Hippocampal formation (tissue), 2 donors: ENCODE data around the gene WDR3.

Source experiments
- DNase-seq, 2 donors: peaks; one replicate each; lab custom pipeline; 2025; lab: John Stamatoyannopoulos, UW

Gene WDR3

DNA sequence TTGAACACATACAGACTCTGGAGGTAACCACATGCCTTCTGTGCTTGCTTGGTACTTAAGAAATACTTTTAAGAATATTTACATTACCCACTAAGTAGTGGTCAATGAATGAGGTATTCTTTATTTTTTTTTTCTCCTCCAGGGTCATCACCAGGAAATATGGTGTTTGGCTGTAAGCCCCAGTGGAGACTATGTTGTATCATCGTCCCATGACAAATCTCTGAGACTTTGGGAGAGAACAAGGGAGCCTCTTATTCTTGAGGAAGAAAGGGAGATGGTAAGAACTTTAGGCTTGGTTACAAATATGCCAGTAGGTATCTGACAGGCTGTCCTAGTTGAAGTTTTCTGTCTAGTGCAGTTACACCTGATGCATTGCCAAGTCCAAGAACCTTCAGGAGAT, 22.8 kb downstream of the WDR3 start:
- no peak for DNase-seq

GRCh38 chr1:117959364-117959763, 29.8 kb downstream of the WDR3 start:
- DNase-seq: no peak

DNA sequence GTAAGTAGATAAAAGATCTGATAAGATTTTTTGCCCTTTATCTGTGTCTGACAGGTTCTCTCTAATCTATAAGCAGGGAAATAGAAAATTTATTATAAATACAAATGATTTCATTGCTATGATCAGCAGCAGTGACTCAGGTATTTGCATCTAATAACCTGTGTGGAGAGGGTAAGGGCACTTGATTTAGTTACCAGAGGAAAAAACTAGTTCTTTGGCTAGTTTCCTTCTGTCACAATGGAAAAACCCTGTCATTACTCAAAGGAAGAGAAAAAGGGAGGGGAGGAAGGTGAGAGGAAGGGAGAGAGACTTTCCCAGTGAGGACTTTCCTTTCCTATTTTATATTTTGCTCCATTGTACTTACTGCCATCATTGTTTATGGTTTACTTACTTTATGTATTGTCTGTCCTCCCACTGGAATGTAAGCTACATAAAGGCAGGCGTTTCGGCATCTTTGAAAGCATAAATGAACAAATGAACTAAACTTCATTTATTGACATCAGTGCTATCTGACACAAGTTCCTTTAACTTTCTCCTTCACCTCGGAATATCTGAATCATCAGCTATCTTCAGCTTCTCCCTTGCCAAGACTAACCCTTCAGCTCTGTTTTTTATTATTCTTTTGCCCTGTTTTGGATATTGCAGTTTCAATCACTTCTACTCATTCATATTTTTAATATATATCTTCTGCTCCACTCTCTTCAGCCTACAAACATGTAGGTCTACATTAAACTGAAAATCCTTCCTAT, 34.9 kb downstream of the WDR3 start:
- DNase-seq: no peak

DNA sequence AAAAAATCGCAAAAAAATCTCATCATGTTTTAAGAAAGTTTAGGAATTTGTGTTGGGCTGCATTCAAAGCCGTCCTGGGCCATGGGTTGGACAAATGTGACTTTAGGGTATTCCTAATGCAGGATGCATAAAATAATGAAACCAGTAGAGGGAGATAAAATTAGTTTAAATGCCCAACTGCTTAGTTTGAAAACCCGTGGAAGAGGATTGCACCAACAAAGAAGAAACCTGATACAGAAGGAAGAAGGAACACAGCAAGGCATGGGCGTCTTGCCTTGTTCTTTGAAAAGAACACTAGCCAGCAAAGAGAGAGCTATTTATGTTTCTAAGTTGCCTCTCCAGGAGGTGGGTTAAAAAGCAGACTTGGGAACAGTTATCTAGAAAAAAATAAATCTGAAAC, 37.9 kb downstream of the WDR3 start:
- peak in 1 of 2 donors; percentile 37 for DNase-seq

- DNase-seq: no peak
Measured at GRCh38 chr1:117967881-117968280, 38.3 kb downstream of the WDR3 start.

DNA sequence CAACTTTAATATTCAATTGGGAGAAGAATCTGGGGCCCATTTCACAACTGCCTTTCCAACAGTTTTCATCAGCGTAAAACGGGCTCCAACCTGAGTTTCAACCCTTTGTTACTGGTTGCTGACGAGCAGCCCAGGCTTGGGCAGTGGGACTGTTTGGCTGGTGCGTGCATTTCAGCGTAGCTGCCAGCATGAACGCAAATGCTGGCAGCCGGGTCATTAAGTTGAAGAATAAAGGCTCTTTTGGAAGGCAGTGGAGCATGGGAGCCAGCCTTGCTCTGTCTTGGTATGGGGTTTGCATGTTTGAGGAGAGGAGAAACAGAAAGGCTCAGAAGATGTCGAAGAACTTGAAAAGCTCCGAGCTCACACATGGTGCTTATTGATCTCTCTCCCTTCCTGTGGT, 40.7 kb downstream of the WDR3 start:
- no peak for DNase-seq

DNA sequence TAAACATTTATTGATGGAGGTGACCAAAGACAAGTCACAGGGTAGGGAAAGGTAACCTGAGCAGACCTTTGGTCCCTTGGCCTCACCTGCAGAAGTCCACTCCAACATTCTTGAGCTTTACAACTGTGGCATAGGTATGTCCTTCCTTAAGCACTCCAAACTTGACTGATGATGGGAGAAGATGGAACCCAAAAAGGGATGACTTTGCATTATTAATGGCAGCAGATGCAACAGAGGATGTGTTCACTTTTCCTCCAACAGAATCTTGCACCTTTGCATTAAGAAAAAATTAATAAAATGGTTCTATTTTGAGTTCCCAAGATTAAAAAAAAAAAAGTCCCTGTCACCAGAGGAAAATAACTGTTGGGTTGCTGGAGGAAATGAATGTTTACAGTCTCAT, 42.2 kb downstream of the WDR3 start:
- no peak for DNase-seq

DNA sequence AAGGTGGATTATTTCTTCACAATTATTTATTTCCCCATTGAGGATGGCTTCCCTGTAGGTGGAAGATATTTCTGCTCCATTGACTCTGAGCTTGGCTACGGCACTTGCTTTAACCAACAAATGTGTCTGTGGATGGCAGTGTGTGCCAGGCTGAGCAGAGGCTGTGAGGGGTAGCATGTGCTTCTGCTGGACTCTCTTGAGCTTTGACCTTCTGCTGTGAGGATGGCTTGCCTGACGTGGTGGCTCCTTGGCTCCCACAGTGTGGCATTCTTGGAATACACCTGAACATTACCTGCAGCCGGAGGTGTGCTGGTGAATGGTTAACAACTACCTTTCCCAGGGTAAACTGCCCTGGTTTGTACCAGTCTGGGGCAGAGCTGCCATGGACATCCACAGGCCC, 46.8 kb downstream of the WDR3 start:
- no peak for DNase-seq

- no peak for DNase-seq
Measured at GRCh38 chr1:117981455-117982192, 52.1 kb downstream of the WDR3 start.

- no peak for DNase-seq
Measured at GRCh38 chr1:117985239-117985638, 55.7 kb downstream of the WDR3 start.

GRCh38 chr1:117985973-117986372, 56.4 kb downstream of the WDR3 start:
- DNase-seq: no peak

GRCh38 chr1:118004312-118004711, 74.8 kb downstream of the WDR3 start:
- no peak for DNase-seq

DNA sequence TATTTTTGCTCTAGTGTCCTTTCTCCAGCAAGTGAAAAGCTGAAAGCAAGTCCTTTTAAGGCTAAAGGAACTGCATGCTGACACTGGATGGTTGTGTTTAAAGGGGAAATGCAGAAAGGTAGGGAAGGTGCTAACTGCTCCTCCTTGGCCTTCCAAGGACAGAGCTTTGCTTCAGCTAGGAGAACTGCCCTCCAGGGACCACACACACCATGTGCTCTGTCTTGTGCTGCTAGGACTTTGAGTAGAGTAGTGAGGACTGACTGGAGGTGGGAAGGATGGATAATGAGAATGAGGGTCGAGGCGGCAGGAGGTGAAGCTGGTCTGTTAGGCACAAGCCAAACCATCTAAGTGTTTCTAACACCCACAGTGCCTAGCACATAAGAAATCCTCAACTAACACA, 77.9 kb downstream of the WDR3 start:
- DNase-seq: no peak

DNA sequence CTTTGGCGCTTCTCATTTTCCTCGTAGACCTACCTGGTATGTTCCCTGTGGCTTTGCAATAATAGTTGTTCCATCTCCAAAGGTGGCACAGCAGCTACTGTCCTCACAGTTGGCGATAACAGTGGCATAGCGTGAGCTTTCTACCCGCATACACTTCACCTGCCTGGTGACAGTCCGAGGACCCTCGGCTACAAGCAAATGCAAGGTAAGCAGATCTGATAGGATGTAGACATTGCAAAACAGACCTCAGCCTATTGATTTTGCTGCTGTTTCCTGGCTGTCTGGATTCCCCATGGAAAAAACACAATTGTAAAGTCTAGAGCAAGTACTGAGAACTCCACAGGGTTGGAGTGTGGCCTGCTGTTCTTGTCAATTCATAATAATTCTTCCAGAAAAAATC, 78.5 kb downstream of the WDR3 start:
- DNase-seq: no peak

GRCh38 chr1:118012515-118013124, 83.1 kb downstream of the WDR3 start:
- no peak for DNase-seq

- no peak for DNase-seq
Measured at GRCh38 chr1:118013336-118013735, 83.8 kb downstream of the WDR3 start.

DNA sequence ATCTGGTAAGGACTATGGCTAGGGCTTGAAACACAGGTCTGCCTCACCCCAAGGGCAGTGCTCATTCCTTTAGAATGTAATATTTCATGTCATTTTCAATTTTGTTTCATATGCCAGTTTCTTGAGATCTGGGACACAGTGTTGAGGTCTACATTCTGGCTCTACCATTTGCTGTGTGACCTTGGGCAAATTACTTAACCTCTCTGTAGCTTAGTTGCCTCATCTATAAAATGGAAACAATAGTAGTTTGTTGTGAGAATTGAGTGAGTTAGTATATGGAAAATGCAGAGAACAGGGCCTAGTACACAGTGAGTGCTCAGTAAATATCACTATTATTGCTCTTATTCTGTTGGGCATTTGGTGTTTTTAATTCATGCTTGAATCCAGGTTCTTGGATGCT, 84.4 kb downstream of the WDR3 start:
- DNase-seq: no peak
